ENCODE data around the gene PRR7.

DNA sequence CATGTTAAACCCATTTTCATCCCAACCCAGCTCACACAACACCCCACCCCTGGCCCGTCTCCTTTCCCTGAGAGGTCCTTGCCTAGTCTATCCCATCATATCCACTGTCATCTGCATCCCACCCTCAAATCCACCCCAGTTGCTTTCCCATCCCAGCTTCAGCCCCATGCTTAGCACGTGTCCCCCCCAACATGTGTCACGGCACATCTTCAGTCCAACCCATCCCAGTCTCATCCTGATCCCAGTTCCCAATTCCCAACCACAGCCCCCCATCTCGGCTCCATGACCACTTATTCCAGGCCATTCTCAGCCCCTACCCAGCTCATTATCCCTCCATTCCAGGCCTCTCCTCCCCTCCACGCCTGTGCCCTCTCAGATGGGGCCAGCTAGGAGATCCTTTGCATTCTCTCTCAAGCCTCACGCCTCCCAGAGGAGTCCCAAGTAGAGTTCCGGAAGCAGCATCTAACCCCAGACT is 27.4 kb downstream of the PRR7 start:
- TF ChIP-seq EZH2 (optimal IDR thresholded peaks at IDR 0.05; ENCODE audit: low read depth, low read length), result no peak
- TF ChIP-seq, protein P1, sequence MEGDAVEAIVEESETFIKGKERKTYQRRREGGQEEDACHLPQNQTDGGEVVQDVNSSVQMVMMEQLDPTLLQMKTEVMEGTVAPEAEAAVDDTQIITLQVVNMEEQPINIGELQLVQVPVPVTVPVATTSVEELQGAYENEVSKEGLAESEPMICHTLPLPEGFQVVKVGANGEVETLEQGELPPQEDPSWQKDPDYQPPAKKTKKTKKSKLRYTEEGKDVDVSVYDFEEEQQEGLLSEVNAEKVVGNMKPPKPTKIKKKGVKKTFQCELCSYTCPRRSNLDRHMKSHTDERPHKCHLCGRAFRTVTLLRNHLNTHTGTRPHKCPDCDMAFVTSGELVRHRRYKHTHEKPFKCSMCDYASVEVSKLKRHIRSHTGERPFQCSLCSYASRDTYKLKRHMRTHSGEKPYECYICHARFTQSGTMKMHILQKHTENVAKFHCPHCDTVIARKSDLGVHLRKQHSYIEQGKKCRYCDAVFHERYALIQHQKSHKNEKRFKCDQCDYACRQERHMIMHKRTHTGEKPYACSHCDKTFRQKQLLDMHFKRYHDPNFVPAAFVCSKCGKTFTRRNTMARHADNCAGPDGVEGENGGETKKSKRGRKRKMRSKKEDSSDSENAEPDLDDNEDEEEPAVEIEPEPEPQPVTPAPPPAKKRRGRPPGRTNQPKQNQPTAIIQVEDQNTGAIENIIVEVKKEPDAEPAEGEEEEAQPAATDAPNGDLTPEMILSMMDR (IDR thresholded peaks at IDR 0.05; ENCODE audit: low read length), result no peak
- TF ChIP-seq EZH2phosphoT487 (IDR thresholded peaks at IDR 0.05; ENCODE audit: low read length), result no peak

Data from MM.1S (cell line).